Liver (tissue), 9 donors: ENCODE data around the gene PROK1. TPM values are rescaled to one million over a fixed set of nuclear protein-coding genes. Genes with fewer than 3 reads are reported as not detected.

Source experiments
- DNase-seq: peaks from one replicate; pipeline ENCODE4 v3.0.0-alpha.2; 2017; ENCODE audit warnings: low spot score
- H3K27ac ChIP-seq, 2 donors: one replicate each; pipeline ENCODE4 v1.7.0; 2013; ENCODE audit warnings: inconsistent platforms in 2 of 2, low read length in 2 of 2, control low read depth in 1 of 2, low read depth in 1 of 2, mild to moderate bottlenecking in 1 of 2
- H3K27me3 ChIP-seq, 4 donors: one replicate each; pipeline versions ENCODE4 v1.6.1 to v1.7.0; 2013; ENCODE audit warnings: low read length in 3 of 4, inconsistent platforms in 1 of 4, mild to moderate bottlenecking in 1 of 4, moderate library complexity in 1 of 4; ENCODE audit not compliant: control insufficient read depth in 4 of 4, insufficient read depth in 4 of 4
- H3K36me3 ChIP-seq, 4 donors: one replicate each; pipeline versions ENCODE4 v1.6.1 to v1.7.0; 2013; ENCODE audit warnings: low read length in 3 of 4, mild to moderate bottlenecking in 3 of 4, low read depth in 1 of 4, moderate library complexity in 1 of 4; ENCODE audit not compliant: control insufficient read depth in 4 of 4, insufficient read depth in 3 of 4
- H3K4me1 ChIP-seq, 4 donors: one replicate each; pipeline versions ENCODE4 v1.6.1 to v1.7.0; 2013; ENCODE audit warnings: low read length in 3 of 4, mild to moderate bottlenecking in 3 of 4, moderate library complexity in 1 of 4; ENCODE audit not compliant: control insufficient read depth in 4 of 4, insufficient read depth in 4 of 4
- H3K4me3 ChIP-seq, 3 donors: one replicate each; pipeline versions ENCODE4 v1.6.1 to v1.7.0; 2013; ENCODE audit warnings: low read length in 3 of 3, control low read depth in 1 of 3, low read depth in 1 of 3, mild to moderate bottlenecking in 1 of 3
- H3K9ac ChIP-seq, 2 donors: one replicate each; pipeline ENCODE4 v1.7.0; 2013; ENCODE audit warnings: low read length in 2 of 2, mild to moderate bottlenecking in 2 of 2, moderate library complexity in 2 of 2, control low read depth in 1 of 2, low read depth in 1 of 2
- H3K9me3 ChIP-seq, 4 donors: one replicate each; pipeline versions ENCODE4 v1.6.1 to v1.7.0; 2013; ENCODE audit warnings: low read length in 3 of 4; ENCODE audit not compliant: control insufficient read depth in 4 of 4
- EGR1 ChIP-seq, 2 donors: IDR thresholded peaks; 2 replicates each; pipeline ENCODE4 v1.6.1; 2016 to 2018; ENCODE audit warnings: antibody characterized with exemption in 2 of 2, low read depth in 2 of 2
- FOXA1 ChIP-seq: IDR thresholded peaks from 2 replicates; pipeline ENCODE4 v1.6.1; 2016; ENCODE audit warnings: antibody characterized with exemption
- FOXA2 ChIP-seq: IDR thresholded peaks from 2 replicates; pipeline ENCODE4 v1.6.1; 2016; ENCODE audit warnings: antibody characterized with exemption
- GABPA ChIP-seq, 2 donors: IDR thresholded peaks in 1 of 2; conservative IDR thresholded peaks in 1 of 2; 2 replicates each; pipeline ENCODE4 v1.6.1; 2016; ENCODE audit warnings: antibody characterized with exemption in 2 of 2, mild to moderate bottlenecking in 1 of 2, moderate library complexity in 1 of 2
- HNF4A ChIP-seq, 2 donors: conservative IDR thresholded peaks; 2 replicates each; pipeline ENCODE4 v1.6.1; 2016; ENCODE audit warnings: antibody characterized with exemption in 2 of 2, mild to moderate bottlenecking in 2 of 2
- JUND ChIP-seq, 2 donors: IDR thresholded peaks; 2 replicates each; pipeline ENCODE4 v1.6.1; 2016; ENCODE audit warnings: antibody characterized with exemption in 2 of 2
- NR2F2 ChIP-seq: IDR thresholded peaks from 2 replicates; pipeline ENCODE4 v1.6.1; 2016; ENCODE audit warnings: antibody characterized with exemption
- RAD21 ChIP-seq, 2 donors: IDR thresholded peaks; 2 replicates each; pipeline ENCODE4 v1.6.1; 2016; ENCODE audit warnings: antibody characterized with exemption in 2 of 2, mild to moderate bottlenecking in 2 of 2
- SP1 ChIP-seq: IDR thresholded peaks from 2 replicates; pipeline ENCODE4 v1.6.1; 2018; ENCODE audit warnings: antibody characterized with exemption, mild to moderate bottlenecking
- TAF1 ChIP-seq: conservative IDR thresholded peaks from 2 replicates; pipeline ENCODE4 v1.6.1; 2016; ENCODE audit warnings: antibody characterized with exemption, mild to moderate bottlenecking
- YY1 ChIP-seq: IDR thresholded peaks from 2 replicates; pipeline ENCODE4 v1.6.1; 2016; ENCODE audit warnings: antibody characterized with exemption, mild to moderate bottlenecking
- WGBS: extraction: QIAGEN DNeasy Blood & Tissue Kit; methylation state at CpG from one replicate; pipeline ENCODE4 v1.1.7; 2013; 5-methylcytosine and 5-hydroxymethylcytosine counted together
- polyA plus RNA-seq, 2 donors: library from polyadenylated mRNA; stranded (reverse) in 1 of 2; unstranded in 1 of 2; fragments of 200-250 nt in 1 of 2; fragments of >200 nt in 1 of 2; fragmentation: Nextera tagmentation in 1 of 2; extraction: Ambion mirVana in 1 of 2; gene quantifications; one replicate each; pipeline versions ENCODE4 v1.2.1 to v1.2.3, GENCODE V29; 2013 to 2015
- total RNA-seq, 2 donors: library from RNA; depleted of rRNA; stranded (reverse); fragments of >200 nt; gene quantifications; one replicate each; pipeline ENCODE4 v1.2.3, GENCODE V29; 2014
- TF ChIP-seq, protein P1 (sequence below): IDR thresholded peaks from 2 replicates; pipeline ENCODE4 v1.6.1; 2016; ENCODE audit warnings: antibody characterized with exemption
- TF ChIP-seq, protein P2 (sequence below): IDR thresholded peaks from 2 replicates; pipeline ENCODE4 v1.6.1; 2016; ENCODE audit warnings: antibody characterized with exemption, mild to moderate bottlenecking
- TF ChIP-seq, protein P3 (sequence below): IDR thresholded peaks from 2 replicates; pipeline ENCODE4 v1.6.1; 2016; ENCODE audit warnings: antibody characterized with exemption
- TF ChIP-seq, protein P4 (sequence below): fragments of 150-350 bp; IDR thresholded peaks from 2 replicates; pipeline ENCODE4 v1.5.1; 2017; ENCODE audit warnings: improper control_type of control experiment, low read depth, low read length; ENCODE audit not compliant: missing input control
- TF ChIP-seq, protein P5 (sequence below): IDR thresholded peaks from 2 replicates; pipeline ENCODE4 v1.6.1; 2016; ENCODE audit warnings: antibody characterized with exemption
- donor health status: healthy.
- donor health status: healthy.
- donor health status: healthy.
- donor health status: healthy.
- donor health status: healthy.

The PROK1 gene
- total and polyA plus RNA-seq, 4 donors, result 0.03 TPM; not detected in 3

DNA sequence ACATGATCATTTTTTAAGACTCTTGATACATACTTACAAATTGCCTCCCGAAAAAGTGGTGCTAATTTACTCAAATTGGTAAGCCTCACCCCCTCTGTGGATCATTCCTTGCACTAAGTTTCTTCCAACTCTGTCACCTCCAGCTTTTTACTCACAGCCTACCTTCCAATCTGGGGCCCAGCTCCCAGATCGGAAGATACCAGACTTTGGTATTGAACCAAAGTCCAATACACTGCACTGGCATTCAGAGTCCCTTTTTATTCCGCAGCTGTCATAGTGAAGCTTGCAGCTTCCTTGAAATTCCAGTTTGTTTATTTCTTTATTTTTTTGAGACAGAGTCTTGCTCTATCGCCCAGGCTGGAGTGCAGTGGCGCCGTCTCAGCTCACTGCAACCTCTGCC lies 41.6 kb upstream of the PROK1 start:
- H3K27ac ChIP-seq, result no peak overlapping the region
- H3K4me3 ChIP-seq, result no peak overlapping the region
- no peak overlapping the region for H3K9ac ChIP-seq
- no peak for DNase-seq
- WGBS, result 91% methylated on average over 6 of the region's 6 CpGs
- TF ChIP-seq RAD21 (IDR thresholded peaks at IDR 0.05) (no peak), NR2F2 (no peak), GABPA (IDR thresholded peaks at IDR 0.05 in 1 of 2, conservative IDR thresholded peaks at IDR 0.05 in 1 of 2) (no peak), JUND (IDR thresholded peaks at IDR 0.05) (no peak), YY1 (no peak), FOXA2 (no peak), EGR1 (IDR thresholded peaks at IDR 0.05; ENCODE audit: low read depth in 2 of 2) (no peak), FOXA1 (no peak), SP1 (no peak), HNF4A (conservative IDR thresholded peaks at IDR 0.05) (no peak)
- TF ChIP-seq, protein P1, sequence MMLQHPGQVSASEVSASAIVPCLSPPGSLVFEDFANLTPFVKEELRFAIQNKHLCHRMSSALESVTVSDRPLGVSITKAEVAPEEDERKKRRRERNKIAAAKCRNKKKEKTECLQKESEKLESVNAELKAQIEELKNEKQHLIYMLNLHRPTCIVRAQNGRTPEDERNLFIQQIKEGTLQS, result no peak
- TF ChIP-seq, protein P2, sequence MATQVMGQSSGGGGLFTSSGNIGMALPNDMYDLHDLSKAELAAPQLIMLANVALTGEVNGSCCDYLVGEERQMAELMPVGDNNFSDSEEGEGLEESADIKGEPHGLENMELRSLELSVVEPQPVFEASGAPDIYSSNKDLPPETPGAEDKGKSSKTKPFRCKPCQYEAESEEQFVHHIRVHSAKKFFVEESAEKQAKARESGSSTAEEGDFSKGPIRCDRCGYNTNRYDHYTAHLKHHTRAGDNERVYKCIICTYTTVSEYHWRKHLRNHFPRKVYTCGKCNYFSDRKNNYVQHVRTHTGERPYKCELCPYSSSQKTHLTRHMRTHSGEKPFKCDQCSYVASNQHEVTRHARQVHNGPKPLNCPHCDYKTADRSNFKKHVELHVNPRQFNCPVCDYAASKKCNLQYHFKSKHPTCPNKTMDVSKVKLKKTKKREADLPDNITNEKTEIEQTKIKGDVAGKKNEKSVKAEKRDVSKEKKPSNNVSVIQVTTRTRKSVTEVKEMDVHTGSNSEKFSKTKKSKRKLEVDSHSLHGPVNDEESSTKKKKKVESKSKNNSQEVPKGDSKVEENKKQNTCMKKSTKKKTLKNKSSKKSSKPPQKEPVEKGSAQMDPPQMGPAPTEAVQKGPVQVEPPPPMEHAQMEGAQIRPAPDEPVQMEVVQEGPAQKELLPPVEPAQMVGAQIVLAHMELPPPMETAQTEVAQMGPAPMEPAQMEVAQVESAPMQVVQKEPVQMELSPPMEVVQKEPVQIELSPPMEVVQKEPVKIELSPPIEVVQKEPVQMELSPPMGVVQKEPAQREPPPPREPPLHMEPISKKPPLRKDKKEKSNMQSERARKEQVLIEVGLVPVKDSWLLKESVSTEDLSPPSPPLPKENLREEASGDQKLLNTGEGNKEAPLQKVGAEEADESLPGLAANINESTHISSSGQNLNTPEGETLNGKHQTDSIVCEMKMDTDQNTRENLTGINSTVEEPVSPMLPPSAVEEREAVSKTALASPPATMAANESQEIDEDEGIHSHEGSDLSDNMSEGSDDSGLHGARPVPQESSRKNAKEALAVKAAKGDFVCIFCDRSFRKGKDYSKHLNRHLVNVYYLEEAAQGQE, result no peak
- TF ChIP-seq, protein P3, sequence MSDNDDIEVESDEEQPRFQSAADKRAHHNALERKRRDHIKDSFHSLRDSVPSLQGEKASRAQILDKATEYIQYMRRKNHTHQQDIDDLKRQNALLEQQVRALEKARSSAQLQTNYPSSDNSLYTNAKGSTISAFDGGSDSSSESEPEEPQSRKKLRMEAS, result no peak
- TF ChIP-seq, protein P4, sequence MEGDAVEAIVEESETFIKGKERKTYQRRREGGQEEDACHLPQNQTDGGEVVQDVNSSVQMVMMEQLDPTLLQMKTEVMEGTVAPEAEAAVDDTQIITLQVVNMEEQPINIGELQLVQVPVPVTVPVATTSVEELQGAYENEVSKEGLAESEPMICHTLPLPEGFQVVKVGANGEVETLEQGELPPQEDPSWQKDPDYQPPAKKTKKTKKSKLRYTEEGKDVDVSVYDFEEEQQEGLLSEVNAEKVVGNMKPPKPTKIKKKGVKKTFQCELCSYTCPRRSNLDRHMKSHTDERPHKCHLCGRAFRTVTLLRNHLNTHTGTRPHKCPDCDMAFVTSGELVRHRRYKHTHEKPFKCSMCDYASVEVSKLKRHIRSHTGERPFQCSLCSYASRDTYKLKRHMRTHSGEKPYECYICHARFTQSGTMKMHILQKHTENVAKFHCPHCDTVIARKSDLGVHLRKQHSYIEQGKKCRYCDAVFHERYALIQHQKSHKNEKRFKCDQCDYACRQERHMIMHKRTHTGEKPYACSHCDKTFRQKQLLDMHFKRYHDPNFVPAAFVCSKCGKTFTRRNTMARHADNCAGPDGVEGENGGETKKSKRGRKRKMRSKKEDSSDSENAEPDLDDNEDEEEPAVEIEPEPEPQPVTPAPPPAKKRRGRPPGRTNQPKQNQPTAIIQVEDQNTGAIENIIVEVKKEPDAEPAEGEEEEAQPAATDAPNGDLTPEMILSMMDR, result no peak
- H3K4me1 ChIP-seq, result peaks cover 5 to 34% (median 18%) of the 10 kb centered on the region in 4 donors
- peaks cover 0 to 8% (median 2%) of the 10 kb centered on the region in 4 donors for H3K36me3 ChIP-seq
- no peaks in the 10 kb centered on the region for H3K27me3 ChIP-seq
- no peaks in the 10 kb centered on the region for H3K9me3 ChIP-seq

DNA sequence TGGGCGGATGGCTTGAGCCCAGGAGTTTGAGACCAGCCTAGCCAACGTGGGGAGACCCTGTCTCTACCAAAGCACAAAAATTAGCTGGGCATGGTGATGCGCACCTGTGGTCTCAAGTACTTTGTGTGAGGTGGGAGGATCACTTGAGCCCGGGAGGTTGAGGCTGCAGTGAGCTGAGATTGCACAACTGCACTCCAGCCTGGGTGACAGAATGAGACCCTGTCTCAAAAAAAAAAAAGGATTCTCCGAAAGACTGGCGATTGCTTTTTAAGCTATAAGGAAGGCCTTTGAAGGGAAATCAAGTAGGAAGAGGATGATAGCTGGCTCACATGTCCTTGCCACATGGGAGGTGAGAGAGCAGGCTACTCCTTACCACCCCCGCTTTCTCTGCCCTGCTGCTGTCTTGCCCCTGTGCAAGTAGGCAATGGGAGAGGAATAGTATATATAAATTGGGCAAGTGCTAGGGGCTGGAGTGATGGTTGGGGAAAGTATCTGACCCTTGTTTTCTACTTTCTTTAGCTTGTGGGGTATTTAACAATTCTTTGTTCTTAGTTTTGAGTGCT lies 39.7 kb upstream of the PROK1 start:
- no peak overlapping the region for H3K9ac ChIP-seq
- no peaks in the 10 kb centered on the region for H3K36me3 ChIP-seq
- H3K27me3 ChIP-seq, result no peaks in the 10 kb centered on the region
- no peak for DNase-seq
- no peak overlapping the region for H3K4me3 ChIP-seq
- 89% methylated on average over 7 of the region's 7 CpGs for WGBS
- TF ChIP-seq, protein P1, result no peak
- TF ChIP-seq, protein P5, sequence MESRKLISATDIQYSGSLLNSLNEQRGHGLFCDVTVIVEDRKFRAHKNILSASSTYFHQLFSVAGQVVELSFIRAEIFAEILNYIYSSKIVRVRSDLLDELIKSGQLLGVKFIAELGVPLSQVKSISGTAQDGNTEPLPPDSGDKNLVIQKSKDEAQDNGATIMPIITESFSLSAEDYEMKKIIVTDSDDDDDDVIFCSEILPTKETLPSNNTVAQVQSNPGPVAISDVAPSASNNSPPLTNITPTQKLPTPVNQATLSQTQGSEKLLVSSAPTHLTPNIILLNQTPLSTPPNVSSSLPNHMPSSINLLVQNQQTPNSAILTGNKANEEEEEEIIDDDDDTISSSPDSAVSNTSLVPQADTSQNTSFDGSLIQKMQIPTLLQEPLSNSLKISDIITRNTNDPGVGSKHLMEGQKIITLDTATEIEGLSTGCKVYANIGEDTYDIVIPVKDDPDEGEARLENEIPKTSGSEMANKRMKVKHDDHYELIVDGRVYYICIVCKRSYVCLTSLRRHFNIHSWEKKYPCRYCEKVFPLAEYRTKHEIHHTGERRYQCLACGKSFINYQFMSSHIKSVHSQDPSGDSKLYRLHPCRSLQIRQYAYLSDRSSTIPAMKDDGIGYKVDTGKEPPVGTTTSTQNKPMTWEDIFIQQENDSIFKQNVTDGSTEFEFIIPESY, result no peak
- no peak for TF ChIP-seq SP1
- no peak for TF ChIP-seq GABPA (IDR thresholded peaks at IDR 0.05 in 1 of 2, conservative IDR thresholded peaks at IDR 0.05 in 1 of 2)
- TF ChIP-seq RAD21 (IDR thresholded peaks at IDR 0.05), result no peak
- TF ChIP-seq TAF1, result no peak
- H3K27ac ChIP-seq, result no peak overlapping the region
- no peaks in the 10 kb centered on the region for H3K9me3 ChIP-seq
- peaks cover 3 to 27% (median 15%) of the 10 kb centered on the region in 4 donors for H3K4me1 ChIP-seq
